ENCODE results near the gene CAMKMT.
"Not testable (repeated sequence)": the region's sequence is repeated elsewhere in the genome, so short reads cannot be mapped to it uniquely, and the experiment has no call there.

Gene CAMKMT

DNA sequence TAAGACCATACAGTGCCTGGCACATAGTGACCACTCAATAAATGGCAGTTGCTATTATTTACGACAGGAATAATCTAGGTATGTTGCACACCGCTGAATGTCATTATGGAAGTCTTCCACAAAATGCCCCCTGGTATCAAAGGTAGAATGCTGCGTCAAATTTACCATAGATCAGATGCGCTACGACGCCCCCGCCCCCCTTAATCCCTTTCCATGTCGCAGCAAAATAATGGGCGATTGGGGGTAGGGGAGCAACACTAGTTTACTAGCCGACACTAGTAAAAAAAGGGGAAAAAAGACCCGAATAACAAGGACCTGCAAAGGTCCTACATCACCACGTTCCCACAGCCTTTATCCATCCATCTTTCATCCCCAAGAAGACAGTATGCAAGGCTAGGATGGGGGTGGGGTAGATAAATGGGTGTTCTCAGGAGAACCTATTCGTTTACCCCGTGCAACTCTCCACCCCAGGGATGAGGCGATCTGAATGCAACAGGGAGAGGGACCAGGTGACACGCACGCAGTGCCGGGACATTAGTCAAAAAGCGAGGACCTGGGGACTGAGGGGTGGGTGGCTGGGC, 908 bp upstream of the CAMKMT start:
- DNase-seq (ENCODE audit: low read depth in 2 of 2) = no peak

DNA sequence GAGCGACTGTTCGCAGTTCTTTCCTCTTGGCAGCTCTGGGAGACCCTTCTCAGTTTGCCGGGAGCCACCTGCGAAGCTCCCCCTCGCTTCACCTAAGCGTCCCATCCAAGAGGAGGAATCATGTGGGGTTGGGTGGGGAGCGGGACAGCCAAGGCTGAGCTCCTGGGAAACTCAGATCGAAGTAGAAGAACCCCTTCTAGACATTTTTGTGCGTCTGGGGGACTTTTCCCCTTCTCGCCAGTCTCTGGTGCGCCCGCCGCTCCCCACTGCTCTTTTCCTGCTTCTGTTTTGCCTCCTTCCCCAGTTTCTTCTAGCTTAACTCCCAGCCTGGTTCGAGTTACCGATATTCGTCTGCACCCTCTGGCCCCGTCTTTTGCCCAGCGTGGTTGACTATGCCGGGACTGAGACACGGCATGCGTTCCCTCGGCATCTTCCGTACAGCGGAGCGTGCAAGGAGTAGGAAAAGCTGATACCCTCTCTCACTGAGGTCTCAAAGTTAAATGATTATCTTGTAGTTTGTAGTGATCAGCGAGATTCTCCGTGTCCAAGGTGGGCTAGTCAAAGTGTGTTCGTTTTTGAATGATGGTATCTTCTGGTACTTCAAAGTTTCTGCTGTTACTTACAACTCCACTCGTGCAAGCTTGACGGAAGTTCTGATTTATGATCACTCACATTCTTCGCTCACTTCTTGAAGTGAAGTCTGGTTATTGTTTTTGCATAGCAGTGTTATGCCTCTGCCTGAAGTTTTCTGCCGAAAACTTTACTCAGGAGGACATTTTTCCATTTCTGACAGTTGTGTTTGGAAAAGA, 664 bp downstream of the CAMKMT start:
- peak; percentile 8 to 13 for DNase-seq (ENCODE audit: low read depth in 2 of 2)

DNA sequence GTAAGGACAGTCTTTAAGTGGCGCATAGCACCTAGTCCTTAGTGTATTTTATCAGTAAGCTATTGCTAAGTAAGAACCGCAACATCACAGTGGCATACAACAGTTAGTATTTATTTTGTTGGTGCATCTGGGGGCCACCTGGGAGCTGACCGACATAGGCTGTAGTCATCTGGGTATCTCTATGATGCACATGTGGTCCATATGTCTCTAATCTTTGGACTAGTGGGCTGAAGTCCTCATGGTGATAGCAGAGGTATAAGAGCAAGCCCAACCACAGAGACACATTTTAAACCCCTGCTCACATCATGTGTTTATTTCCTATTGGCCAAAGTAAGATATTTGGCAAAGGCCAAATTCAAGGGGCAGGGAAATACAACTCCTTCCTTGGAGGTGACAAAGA, 2.9 kb downstream of the CAMKMT start:
- no peak for DNase-seq (ENCODE audit: low read depth in 2 of 2)

DNA sequence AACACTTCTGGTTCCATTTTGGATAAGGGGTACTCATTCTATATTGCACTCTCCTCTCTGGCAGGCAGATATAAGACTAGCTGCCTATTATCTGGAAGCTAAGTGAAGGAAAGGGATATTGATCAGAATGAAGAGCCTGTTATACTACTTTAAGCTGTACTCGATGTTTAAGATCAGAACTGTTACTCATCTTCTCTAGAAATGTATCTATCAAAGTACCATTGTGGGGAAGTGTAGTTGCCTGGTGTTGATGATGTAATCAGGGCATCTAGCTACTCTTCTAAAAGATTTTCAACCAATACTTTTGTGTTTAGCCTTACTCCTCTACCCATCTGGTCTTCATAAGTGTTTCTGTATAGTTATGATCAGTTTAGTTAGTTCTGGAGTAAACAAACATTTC, 5.8 kb downstream of the CAMKMT start:
- no peak for DNase-seq (ENCODE audit: low read depth in 2 of 2)

DNA sequence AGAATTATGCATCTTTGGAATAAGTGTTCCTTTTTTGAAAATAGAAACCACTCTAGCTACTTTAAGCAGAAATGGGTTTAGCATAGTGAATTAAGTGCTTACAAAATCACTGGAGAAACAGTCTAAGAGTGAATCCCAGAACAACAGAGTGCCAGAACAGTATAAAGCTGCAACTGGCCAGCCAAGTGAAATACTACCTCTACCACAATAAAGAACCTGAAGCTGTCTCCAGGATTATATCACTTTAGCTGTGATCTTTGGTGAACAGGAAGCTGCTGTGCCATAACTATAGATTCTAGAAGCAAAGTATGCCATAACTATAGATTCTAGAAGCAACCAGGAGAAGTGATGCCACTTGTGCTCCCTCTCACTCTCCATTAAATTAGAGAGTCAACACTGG, 7.6 kb downstream of the CAMKMT start:
- no peak for DNase-seq (ENCODE audit: low read depth in 2 of 2)

DNA sequence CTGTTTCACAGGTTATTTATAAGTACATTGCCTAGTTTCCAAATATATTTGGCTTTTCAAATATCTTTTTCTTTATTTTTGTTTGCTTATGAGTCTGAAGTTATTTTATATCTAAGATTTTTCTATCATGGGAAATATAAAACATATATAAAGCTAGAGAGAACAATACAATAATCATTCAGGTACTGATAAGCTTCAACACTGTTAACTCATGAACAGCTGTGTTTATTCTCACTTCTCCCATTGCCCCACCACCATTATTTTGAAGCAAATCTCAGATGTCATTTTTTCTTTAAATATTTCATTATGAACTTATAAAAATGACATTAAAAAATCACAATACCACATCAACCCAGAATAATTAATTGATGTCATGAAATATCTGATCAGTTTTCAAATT, 9.7 kb downstream of the CAMKMT start:
- DNase-seq (ENCODE audit: low read depth in 2 of 2) = no peak

DNA sequence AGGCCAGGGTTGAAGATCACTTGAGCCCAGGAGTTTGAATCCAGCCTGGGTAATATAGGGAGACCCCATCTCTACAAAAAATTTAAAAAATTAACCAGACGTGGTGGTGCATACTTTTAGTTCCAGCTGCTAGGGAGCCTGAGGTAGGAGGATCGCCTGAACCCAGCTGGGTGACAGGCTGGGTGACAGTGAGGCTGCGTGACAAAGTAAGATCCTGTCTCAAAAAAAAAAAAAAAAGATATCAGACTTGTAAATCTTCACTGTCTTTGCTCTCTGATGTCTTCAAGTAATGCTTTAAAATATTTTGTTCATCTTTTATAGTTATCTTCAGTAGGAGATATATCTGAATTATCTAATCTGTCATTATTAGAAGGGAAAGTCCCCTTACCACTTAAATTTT, 10.5 kb downstream of the CAMKMT start:
- no peak for DNase-seq (ENCODE audit: low read depth in 2 of 2)

DNA sequence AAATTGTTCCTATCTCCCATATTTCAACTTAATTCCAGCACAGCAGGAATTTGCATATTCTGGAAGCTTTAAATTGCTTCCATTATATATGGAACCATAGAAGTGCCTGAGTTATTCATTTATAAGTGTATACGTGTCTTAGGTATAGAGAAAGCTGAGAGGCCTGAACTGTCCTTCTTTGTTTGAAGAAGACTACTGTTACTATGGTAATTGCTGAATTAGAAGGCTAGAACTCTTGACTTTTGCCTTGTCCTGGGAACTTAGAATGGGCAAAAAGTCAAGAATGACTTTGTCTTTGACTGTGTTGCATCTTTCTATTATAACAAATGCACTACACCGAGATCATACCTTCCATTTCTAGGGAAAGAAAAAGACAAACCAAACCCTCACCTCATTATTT, 15.7 kb downstream of the CAMKMT start:
- DNase-seq (ENCODE audit: low read depth in 2 of 2) = no peak

DNA sequence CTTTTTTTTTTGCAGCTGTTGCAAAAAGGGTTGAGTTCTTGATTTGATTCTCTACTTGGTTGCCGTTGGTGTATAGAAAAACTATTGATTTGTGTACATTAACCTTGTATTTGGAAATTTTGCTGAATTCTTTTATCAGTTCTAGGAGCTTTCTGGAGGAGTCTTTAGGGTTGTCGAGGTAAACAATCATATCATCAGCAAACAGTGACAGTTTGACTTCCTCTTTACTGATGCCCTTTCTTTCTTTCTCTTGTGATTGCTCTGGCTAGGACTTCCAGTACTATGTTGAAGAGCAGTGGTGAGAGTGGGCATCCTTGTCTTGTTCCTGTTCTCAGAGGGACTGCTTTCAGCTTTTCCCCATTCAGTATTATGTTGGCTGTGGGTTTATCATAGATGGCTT, 23.5 kb downstream of the CAMKMT start:
- not testable (repeated sequence) for DNase-seq (ENCODE audit: low read depth in 2 of 2)

DNA sequence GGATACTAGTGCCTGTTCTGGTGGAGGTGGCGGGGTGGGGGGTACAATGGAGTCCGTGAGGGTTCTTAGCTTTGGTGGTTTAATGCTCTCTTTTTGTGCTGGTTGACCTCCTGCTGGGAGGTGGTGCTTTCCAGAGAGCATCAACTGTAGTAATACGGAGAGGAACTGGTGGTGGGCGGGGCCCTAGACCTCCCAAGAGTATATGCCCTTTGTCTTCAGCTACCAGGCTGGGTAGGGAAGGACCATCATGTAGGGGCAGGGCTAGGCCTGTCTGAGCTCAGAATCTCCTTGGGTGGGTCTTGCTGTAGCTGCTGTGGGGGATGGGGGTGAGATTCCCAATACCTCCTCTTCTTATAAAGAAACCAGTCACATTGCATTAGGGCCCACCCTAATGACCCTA, 27.1 kb downstream of the CAMKMT start:
- no peak for DNase-seq (ENCODE audit: low read depth in 2 of 2)

DNA sequence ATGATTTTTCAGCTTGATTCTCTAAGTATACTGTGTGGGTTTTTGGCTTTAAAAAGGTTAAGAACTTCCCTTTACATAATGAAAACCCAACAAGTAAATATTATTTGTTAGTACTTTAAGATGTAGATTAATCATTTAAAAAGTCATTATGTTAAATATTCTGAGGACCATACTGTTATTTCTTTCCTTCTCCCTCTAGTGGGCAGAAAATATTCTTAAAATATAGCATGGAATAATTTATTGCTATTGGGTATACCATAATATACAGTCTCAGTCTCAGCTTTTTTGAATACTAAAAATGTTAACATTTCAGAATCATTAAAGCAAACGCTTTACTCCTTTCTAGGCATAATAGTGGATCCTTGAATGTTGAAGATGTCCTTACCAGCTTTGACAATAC, 28.1 kb downstream of the CAMKMT start:
- DNase-seq (ENCODE audit: low read depth in 2 of 2) = no peak

DNA sequence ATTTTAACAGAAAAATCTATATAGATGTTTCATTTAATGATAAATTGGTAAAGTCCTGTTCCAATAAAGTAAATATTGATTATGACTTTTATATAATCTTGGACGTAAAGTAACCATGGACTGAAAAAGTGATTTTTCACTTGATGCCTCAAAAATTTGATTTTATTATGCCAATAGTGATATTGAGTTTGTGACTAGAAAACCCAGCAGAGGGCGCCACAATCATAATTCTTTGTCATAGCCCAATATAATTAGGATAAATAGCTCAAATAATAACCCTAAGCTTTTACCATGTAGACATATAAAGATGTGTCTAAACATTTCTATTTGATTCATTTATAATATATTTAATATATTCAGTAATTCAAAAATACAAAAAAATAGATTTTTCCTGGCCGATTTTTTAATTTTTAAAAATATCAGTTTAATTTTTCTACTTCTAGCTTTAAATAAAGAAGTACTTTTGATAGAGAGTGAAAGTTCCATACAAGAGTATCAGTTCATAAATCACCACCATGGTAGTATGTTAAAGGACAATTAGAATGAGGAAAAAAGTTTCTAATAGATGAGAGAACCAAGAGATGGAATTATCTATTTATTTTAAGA, 30.7 kb downstream of the CAMKMT start:
- DNase-seq (ENCODE audit: low read depth in 2 of 2) = peak; percentile 17 to 23

DNA sequence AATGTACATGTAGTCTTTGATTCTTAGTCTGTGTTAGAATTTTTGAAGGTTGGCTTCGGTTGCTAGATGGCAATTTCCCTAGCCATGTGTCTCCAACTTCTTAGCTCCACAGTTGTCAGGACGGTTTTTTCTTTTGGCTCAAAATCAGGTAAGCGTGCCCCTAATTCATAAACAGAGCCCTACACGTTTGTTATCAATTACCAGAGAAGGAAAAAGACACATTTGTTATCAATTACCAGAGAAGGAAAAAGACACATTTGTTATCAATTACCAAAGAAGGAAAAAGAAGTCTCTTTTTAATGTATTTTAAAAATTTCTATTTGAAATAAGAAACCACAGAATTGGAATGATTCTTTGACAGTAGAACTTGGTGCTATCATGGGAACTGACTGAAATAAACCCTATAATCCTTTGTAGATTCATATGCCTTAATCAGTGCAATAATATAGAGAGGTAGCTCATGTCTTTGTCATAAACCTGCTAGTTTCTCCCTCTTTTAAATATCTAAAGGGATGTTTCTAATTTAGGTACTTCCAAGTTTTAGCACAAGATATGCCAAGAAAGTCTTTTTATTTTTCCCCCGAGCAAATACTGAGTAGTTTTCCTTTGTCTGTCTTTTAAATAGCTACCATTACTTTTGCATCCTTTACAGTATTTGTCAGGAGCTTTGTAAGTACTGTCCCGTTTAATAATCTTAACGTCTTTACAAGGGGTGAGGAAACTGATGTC, 35.9 kb downstream of the CAMKMT start:
- DNase-seq (ENCODE audit: low read depth in 2 of 2) = no peak

DNA sequence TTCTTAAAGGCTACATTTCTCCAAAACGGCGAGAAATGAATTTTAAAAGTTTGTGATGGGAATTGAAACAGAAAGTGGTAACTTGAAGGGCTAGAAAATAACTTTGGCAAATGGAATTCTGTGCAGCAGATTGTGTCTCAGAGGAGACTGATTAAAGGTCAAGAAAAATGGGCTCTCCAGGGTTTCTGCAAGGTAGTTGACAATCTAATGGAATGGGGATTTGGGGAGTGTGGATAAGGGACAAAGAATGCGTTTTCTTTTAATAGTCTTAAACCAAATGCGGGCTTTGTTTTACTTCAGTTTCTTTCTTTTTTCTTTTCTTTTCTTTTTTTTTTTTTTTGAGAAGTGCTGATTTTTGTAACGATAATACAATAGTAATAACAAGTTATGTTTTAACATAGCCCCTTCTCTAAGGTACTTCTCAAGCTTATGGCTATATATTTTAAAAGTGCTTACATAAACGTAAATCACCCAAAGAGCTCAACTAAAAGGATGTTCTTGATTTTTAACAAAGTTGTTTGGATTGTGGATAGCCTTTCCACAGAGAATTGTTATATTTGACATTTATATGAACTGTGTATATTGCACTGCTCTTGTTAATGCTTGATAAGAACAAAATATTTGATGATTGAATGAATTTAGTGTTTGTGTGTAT, 36.6 kb downstream of the CAMKMT start:
- no peak for DNase-seq (ENCODE audit: low read depth in 2 of 2)

DNA sequence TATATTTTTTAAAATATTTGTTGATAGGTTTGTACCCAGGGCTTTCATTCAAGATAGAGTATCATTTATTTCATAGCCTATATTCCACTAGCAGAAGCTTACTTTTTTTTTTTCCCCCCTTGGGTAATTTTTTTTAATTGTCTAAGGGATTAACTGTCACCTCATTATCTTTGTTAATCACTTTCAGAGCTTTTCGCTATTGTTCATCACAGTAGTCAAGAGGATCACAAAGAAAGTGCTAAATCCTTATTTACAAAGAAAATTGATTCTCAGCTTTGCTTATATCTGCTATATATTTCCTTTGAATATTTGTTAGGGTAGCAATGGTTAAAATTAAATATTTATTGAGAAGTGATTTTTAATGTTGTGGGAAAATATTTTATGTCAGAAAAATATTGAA, 59.0 kb downstream of the CAMKMT start:
- no peak for DNase-seq (ENCODE audit: low read depth in 2 of 2)

DNA sequence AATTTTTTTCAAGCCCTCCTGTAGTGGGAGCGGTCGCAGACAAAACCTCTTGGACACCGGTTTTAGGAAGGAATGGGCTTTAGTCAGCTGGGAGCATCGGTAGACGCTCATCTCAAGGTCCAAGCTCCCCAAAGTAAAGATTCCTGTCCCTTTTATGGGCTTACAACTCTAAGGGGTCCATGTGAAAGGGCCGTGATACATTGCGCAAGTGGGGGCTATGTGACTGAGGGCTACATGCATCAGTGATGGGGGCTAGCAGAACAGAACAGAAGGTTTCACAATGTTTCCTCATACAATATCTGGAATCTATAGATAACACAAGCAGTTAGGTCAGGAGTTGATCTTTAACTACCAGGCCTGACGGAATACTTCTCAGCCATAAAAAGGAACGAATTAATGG, 62.5 kb downstream of the CAMKMT start:
- no peak for DNase-seq (ENCODE audit: low read depth in 2 of 2)

DNA sequence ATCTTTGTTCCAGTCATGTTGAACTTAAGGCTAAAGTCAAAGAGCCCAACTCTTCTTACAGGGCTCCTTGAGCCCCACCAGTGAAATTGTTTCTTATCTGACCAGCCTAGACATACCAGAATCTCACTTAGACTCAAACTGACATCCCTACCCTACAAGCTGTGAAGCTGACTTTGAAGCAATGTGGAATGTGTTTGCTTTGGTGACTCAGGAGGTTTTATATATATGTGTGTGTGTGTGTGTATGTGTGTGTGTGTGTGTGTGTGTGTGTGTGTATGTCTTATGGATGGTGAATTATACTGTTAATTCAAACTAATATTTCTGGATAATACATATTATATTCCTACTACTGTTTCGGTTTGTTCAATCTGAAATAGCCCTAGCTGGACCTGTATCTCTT, 67.3 kb downstream of the CAMKMT start:
- no peak for DNase-seq (ENCODE audit: low read depth in 2 of 2)

DNA sequence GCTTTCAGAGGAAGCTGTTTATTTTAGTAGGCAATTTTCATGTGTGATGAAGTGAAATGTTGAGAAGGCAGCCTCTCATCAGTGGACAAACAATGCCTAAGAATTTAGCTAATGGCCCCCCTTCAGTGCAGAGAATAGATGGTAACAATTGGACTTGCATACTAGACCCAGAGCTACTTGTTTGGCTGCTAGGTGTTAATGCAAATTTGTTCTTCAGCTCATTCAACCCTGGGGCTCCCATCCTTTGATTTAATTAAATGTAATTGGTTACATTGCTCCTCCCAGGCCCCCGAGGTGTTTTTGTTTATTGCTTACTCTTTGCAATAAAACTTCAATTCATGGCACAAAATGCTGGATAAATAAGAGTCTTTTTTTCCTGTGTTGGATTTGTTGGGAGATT, 68.6 kb downstream of the CAMKMT start:
- DNase-seq (ENCODE audit: low read depth in 2 of 2) = no peak

DNA sequence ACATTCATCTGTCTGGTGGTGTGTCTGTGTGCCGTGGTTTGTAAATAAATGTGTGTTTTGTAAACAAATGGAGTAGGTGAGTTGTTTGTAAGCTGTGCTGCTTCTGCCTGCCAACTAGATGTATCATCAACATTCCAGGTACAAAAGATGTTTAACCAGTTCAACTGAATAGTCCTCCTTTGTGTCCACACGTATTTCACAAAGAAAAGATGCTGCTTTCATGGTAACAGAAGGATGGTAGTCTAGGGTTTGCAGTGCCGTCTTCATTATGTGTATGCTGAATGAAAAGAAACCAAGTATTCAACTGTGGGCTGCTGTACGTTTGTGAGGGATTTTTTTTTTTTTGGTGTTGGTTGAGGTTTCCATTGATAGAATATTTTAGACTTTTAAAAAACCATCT, 72.1 kb downstream of the CAMKMT start:
- DNase-seq (ENCODE audit: low read depth in 2 of 2) = no peak

DNA sequence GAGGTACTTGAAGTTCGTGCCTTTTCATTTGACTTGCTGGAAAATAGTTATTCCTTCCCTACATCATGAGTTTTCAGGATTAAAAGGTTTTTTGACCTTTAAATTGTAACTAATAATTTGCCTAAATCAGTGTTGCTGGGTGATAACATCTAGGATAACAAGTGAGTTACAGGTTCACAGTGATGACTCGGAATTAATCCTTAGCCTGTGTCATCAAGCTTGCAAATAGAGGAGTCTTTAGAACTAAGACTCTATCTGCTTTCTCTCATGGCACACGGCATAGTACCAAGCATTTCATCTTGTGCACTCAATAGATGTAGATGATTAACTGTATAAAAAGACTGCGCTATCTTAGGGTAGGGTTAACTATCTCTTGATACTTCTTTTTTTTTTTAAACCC, 79.5 kb downstream of the CAMKMT start:
- no peak for DNase-seq (ENCODE audit: low read depth in 2 of 2)

DNA sequence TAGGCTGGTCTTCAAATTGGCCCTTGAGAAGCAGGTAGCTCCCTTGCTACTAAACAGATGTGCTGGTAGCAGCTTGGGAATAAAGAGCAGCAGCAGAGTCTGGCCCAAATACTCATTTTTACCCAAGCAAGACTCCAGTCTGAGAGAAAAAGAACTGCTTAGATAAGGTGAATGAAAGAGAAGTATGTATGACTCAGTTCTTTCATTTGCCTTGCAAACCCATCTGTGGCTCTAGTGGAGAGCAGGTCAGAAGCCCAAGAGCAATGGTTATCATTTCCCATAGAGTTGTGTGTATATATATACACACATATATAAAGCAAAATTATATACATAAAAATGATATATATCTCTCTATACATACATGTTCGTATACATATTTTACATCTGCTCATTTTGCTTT, 80.3 kb downstream of the CAMKMT start:
- no peak for DNase-seq (ENCODE audit: low read depth in 2 of 2)

DNA sequence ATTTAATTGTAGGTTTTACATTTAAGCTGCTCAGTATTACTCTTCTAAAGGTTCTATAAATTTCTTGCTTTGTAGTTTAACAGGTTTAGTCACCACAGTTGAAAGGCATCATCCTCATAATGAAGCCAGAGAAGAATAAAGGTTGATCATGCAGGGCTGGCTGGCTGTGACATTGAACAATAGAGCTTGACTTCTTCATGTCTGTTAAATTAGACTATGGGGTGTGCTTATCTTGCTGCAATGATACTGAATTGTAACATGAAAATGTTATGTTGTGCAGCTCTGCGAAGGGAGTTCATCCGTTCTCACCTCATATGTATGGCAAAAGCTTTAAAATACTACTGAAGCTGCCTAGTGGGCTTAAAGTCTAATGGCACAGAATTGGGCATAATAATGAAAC, 81.8 kb downstream of the CAMKMT start:
- no peak for DNase-seq (ENCODE audit: low read depth in 2 of 2)
